Lung (tissue), 12 donors: ENCODE results near the gene GGNBP2. TPM values are rescaled to one million over a fixed set of nuclear protein-coding genes. Genes with fewer than 3 reads are reported as not detected.
A peak's percentile ranks its signal among the peaks of the same experiment; 100 is the strongest.

ENCODE experiments used
- ATAC-seq: fragments of 200-7000 bp; cut with Tn5 transposase; one replicate; pipeline ENCODE4 v1.9.1; 2020; ENCODE audit warnings: moderate number of reproducible peaks; ENCODE audit not compliant: insufficient read depth, low FRiP score
- DNase-seq, 3 donors: peaks; one replicate each; pipeline ENCODE4 v3.0.0-alpha.2; 2013 to 2017
- H3K27ac ChIP-seq, 2 donors: one replicate each; pipeline ENCODE4 v1.5.1; 2013; ENCODE audit warnings: mild to moderate bottlenecking in 2 of 2, moderate library complexity in 2 of 2, control low read depth in 1 of 2, inconsistent platforms in 1 of 2, low read depth in 1 of 2, low read length in 1 of 2
- H3K27me3 ChIP-seq, 3 donors: one replicate each; pipeline ENCODE4 v1.5.1; 2013; ENCODE audit warnings: low read length in 2 of 3; ENCODE audit not compliant: control insufficient read depth in 3 of 3, insufficient read depth in 3 of 3
- H3K36me3 ChIP-seq, 4 donors: one replicate each; pipeline ENCODE4 v1.5.1; 2013; ENCODE audit warnings: low read length in 4 of 4, mild to moderate bottlenecking in 1 of 4, moderate library complexity in 1 of 4; ENCODE audit not compliant: control insufficient read depth in 4 of 4, insufficient read depth in 4 of 4
- H3K4me1 ChIP-seq, 5 donors: one replicate each; pipeline ENCODE4 v1.5.1; 2013; ENCODE audit warnings: low read length in 5 of 5, mild to moderate bottlenecking in 2 of 5, moderate library complexity in 1 of 5; ENCODE audit not compliant: control insufficient read depth in 5 of 5, insufficient read depth in 5 of 5
- H3K4me3 ChIP-seq: one replicate; pipeline ENCODE4 v1.5.1; 2013; ENCODE audit warnings: mild to moderate bottlenecking, control low read depth, moderate library complexity
- H3K9ac ChIP-seq, 2 donors: one replicate each; pipeline ENCODE4 v1.5.1; 2013; ENCODE audit warnings: low read length in 2 of 2, control low read depth in 1 of 2; ENCODE audit not compliant: insufficient read depth in 1 of 2
- H3K9me3 ChIP-seq, 4 donors: one replicate each; pipeline ENCODE4 v1.5.1; 2013; ENCODE audit warnings: low read length in 3 of 4, mild to moderate bottlenecking in 1 of 4, moderate library complexity in 1 of 4; ENCODE audit not compliant: control insufficient read depth in 4 of 4, insufficient read depth in 3 of 4
- CTCF ChIP-seq: IDR thresholded peaks from 2 replicates; pipeline ENCODE4 v1.5.1; 2012; ENCODE audit warnings: mild to moderate bottlenecking; ENCODE audit errors: control extremely low read depth, extremely low read depth
- WGBS, 2 donors: extraction: QIAGEN DNeasy Blood & Tissue Kit; methylation state at CpG; one replicate each; pipeline ENCODE4 v1.1.7; 2013; 5-methylcytosine and 5-hydroxymethylcytosine counted together
- polyA plus RNA-seq, 2 donors: library from polyadenylated mRNA; stranded (reverse); fragments of 200-250 nt; gene quantifications; one replicate each; pipeline ENCODE4 v1.2.1, GENCODE V29; 2013
- total RNA-seq, 2 donors: library from RNA; depleted of rRNA in 1 of 2; stranded (reverse); fragments of >200 nt in 1 of 2; gene quantifications; one replicate each; pipeline ENCODE4 v1.2.1, GENCODE V29; 2014 to 2021
- donor health status: control.
- donor health status: control.
- donor health status: Bipolar disorder and iron deficiency.
- donor health status: healthy.
- donor health status: DM: yes; HTN: yes; CAD: no.

Gene GGNBP2
- total and polyA plus RNA-seq, 4 donors: 40.0 to 86.7 (median 58.5) TPM

GRCh38 chr17:36600465-36600864 is 55.7 kb downstream of the GGNBP2 start:
- Histone ChIP-seq H3K27me3 (no peaks in the 10 kb centered on the region), H3K9me3 (no peaks in the 10 kb centered on the region), H3K9ac (peak overlapping the region in 1 of 2 donors; percentile 34), H3K27ac (no peak overlapping the region), H3K4me3 (no peak overlapping the region), H3K36me3 (no peaks in the 10 kb centered on the region), H3K4me1 (peaks cover 0 to 17% (median 4%) of the 10 kb centered on the region in 5 donors)
- no peak for TF ChIP-seq CTCF
- WGBS, 2 donors: 54 to 63% methylated on average over 3 of the region's 3 CpGs
- ATAC-seq (no peak), DNase-seq (no peak)

- WGBS, 2 donors: 12 to 14% methylated on average over 10 of the region's 10 CpGs
- Histone ChIP-seq H3K9me3 (no peaks in the 10 kb centered on the region), H3K4me1 (peaks cover 0 to 17% (median 4%) of the 10 kb centered on the region in 5 donors), H3K36me3 (no peaks in the 10 kb centered on the region), H3K27me3 (no peaks in the 10 kb centered on the region), H3K27ac (peak overlapping the region; percentile 76 to 93), H3K4me3 (peak overlapping the region; percentile 88), H3K9ac (peak overlapping the region; percentile 34 to 40)
- ATAC-seq: peak; percentile 7
- no peak for TF ChIP-seq CTCF
- DNase-seq: no peak
Observed at GRCh38 chr17:36600936-36601302, 56.2 kb downstream of the GGNBP2 start.

- Histone ChIP-seq H3K27me3 (no peaks in the 10 kb centered on the region), H3K9me3 (no peaks in the 10 kb centered on the region), H3K4me3 (peak within 1 kb of the TSS; percentile 88), H3K9ac (peak within 1 kb of the TSS; percentile 40 to 41), H3K4me1 (peaks cover 0 to 17% (median 4%) of the 10 kb centered on the region in 5 donors), H3K27ac (peak within 1 kb of the TSS; percentile 76 to 93), H3K36me3 (no peaks in the 10 kb centered on the region)
- DNase-seq: peak; percentile 94 to 95 (median 95)
- ATAC-seq: peak; percentile 89
- no peak for TF ChIP-seq CTCF
- 0% methylated on average over 57 to 60 of the region's 60 CpGs for WGBS, 2 donors
Observed at GRCh38 chr17:36601303-36602029, 56.7 kb downstream of the GGNBP2 start, which contains the start of gene MRM1. Gene MRM1 (plus strand): TSS chr17:36601583. CDS start chr17:36601811, 228 bp downstream.
